ENCODE data around the gene SAMD3. TPM values are rescaled to one million over a fixed set of nuclear protein-coding genes. Genes with fewer than 3 reads are reported as not detected.

SAMD3 gene
- total and polyA plus RNA-seq, 2 of the 4 experiments (the other 2 are of a cell fraction), result 3.0 to 3.9 TPM

GRCh38 chr6:130159956-130160355 lies 62.8 kb downstream of the SAMD3 start:
- Histone ChIP-seq H3K4me2 (ENCODE audit: low read depth, low read length) (no peak overlapping the region), H2BK15ac (ENCODE audit: low read depth, low read length) (no peak overlapping the region), H2BK5ac (ENCODE audit: low read depth, low read length, poor library complexity, severe bottlenecking) (no peak overlapping the region), H3K4me3 (ENCODE audit: insufficient read depth, low read depth, low read length) (no peak overlapping the region), H4K8ac (ENCODE audit: low read depth in 2 of 2, low read length in 2 of 2) (no peak overlapping the region), H2AK5ac (ENCODE audit: low read depth, low read length) (no peak overlapping the region), H3K9me3 (ENCODE audit: control insufficient read depth, insufficient read depth, low read length) (peaks cover 8% of the 10 kb centered on the region), H3K9me1 (ENCODE audit: insufficient read depth, low read length) (no peaks in the 10 kb centered on the region), H2AFZ (replicated peaks; ENCODE audit: low read length, poor library complexity) (no peak overlapping the region), H3K23ac (ENCODE audit: low read depth, low read length) (no peak overlapping the region), H3K9ac (ENCODE audit: low read depth, low read length) (no peak overlapping the region), H3K56ac (ENCODE audit: extremely low read depth, insufficient read depth, low read length) (no peak overlapping the region), H3K27ac (ENCODE audit: insufficient read depth, low read length) (no peak overlapping the region), H4K5ac (ENCODE audit: low read depth, low read length) (no peak overlapping the region), H4K91ac (ENCODE audit: insufficient read depth, low read depth, low read length) (no peak overlapping the region), H2BK20ac (ENCODE audit: low read depth, low read length) (no peak overlapping the region), H4K20me1 (ENCODE audit: insufficient read depth, low read length) (no peaks in the 10 kb centered on the region), H3K79me1 (ENCODE audit: low read depth in 1 of 2, low read length in 2 of 2) (no peaks in the 10 kb centered on the region), H3K36me3 (ENCODE audit: control insufficient read depth, insufficient read depth, low read length) (no peaks in the 10 kb centered on the region), H2BK120ac (ENCODE audit: low read depth, low read length) (no peak overlapping the region), H3K4me1 (ENCODE audit: control insufficient read depth, insufficient read depth, low read length) (0 out of 2 replicates have a peak, but pooled peaks cover 1% of the 10 kb centered on the region), H3K27me3 (ENCODE audit: control insufficient read depth, insufficient read depth, low read length) (no peaks in the 10 kb centered on the region), H3K14ac (replicated peaks; ENCODE audit: low read depth, low read length) (no peak overlapping the region), H3K4ac (ENCODE audit: low read depth, low read length) (no peak overlapping the region), H2AK9ac (replicated peaks; ENCODE audit: low read depth, low read length, poor library complexity) (no peak overlapping the region), H3K18ac (ENCODE audit: low read depth, low read length) (no peak overlapping the region)
- in situ Hi-C loops (cut with MboI; ENCODE audit: low sequenced_read_pairs) (no loop called here), dilution Hi-C loops (cut with HindIII; ENCODE audit: low sequenced_read_pairs, unreplicated experiment) (no loop called here), intact Hi-C loops (cut with micrococcal nuclease) (no loop called here)
- ChIA-PET POLR2A (ENCODE audit: unreplicated experiment) (interaction anchor here (0.6 kb wide), 1 partner anchor 1267 kb away, joined by 4 read pairs; no protein-coding TSS in a partner anchor), CTCF (no interaction called here)
- ATAC-seq (ENCODE audit: low read depth), result no peak
- WGBS, 2 experiments (ENCODE audit: extremely low coverage in 2 of 2, insufficient read length in 1 of 2), result no CpG with 5 or more reads among the region's 3 CpGs
- DNase-seq, result no peak
- no TSS peak for BruUV-seq (replicated peaks)
- TF ChIP-seq MAFK (IDR thresholded peaks at IDR 0.05; ENCODE audit: low read depth, low read length) (no peak), POLR2A (IDR thresholded peaks at IDR 0.05; ENCODE audit: low read depth, low read length) (no peak), RCOR1 (IDR thresholded peaks at IDR 0.05; ENCODE audit: insufficient replicate concordance, low read length) (no peak), FOS (IDR thresholded peaks at IDR 0.05; ENCODE audit: low read depth, low read length) (no peak), CEBPB (IDR thresholded peaks at IDR 0.05; ENCODE audit: low read depth, low read length) (no peak)
